IPS-18c (cell line): ENCODE data around the gene EIF2B5.
"Not testable (repeated sequence)": the region's sequence is repeated elsewhere in the genome, so short reads cannot be mapped to it uniquely, and the experiment has no call there.

Source experiments
- H3K4me3 ChIP-seq: 2 replicates; pipeline ENCODE4 v1.7.0; 2013; ENCODE audit warnings: low read depth, mild to moderate bottlenecking, low read length, moderate library complexity; ENCODE audit not compliant: insufficient read depth
- H3K9me3 ChIP-seq: one replicate; pipeline ENCODE4 v1.6.1; 2013; ENCODE audit warnings: mild to moderate bottlenecking, low read length, moderate library complexity; ENCODE audit not compliant: control insufficient read depth, insufficient read depth

The EIF2B5 gene

GRCh38 chr3:184135149-184135910, at the start of gene EIF2B5:
Gene EIF2B5 (plus strand): TSS chr3:184135358. CDS start chr3:184135386, 28 bp downstream.
- Histone ChIP-seq H3K9me3 (peaks cover 2% of the 10 kb centered on the region), H3K4me3 (peak within 1 kb of the TSS; percentile 81)

GRCh38 chr3:184085389-184085852, 49.7 kb upstream of the EIF2B5 start:
- Histone ChIP-seq H3K9me3 (no peaks in the 10 kb centered on the region), H3K4me3 (no peak overlapping the region)

GRCh38 chr3:184092199-184092598, 43.0 kb upstream of the EIF2B5 start:
- H3K9me3 ChIP-seq: no peaks in the 10 kb centered on the region
- H3K4me3 ChIP-seq: no peak overlapping the region

- Histone ChIP-seq H3K4me3 (no peak within 1 kb of the TSS), H3K9me3 (no peaks in the 10 kb centered on the region)
These were observed 38.3 kb upstream of the EIF2B5 start, which contains the start of gene HTR3E for GRCh38 chr3:184096811-184097383. Gene HTR3E (plus strand): TSS chr3:184097064. CDS start chr3:184097530, 466 bp downstream.

GRCh38 chr3:184097556-184097955, 37.6 kb upstream of the EIF2B5 start:
- Histone ChIP-seq H3K4me3 (no peak overlapping the region), H3K9me3 (no peaks in the 10 kb centered on the region)

GRCh38 chr3:184099806-184100686, 35.1 kb upstream of the EIF2B5 start:
- H3K4me3 ChIP-seq: no peak overlapping the region
- no peaks in the 10 kb centered on the region for H3K9me3 ChIP-seq

- no peak overlapping the region for H3K4me3 ChIP-seq
- H3K9me3 ChIP-seq: no peaks in the 10 kb centered on the region
These were observed 24.8 kb upstream of the EIF2B5 start for GRCh38 chr3:184110316-184110725.

- Histone ChIP-seq H3K9me3 (no peaks in the 10 kb centered on the region), H3K4me3 (no peak overlapping the region)
These were observed 19.1 kb upstream of the EIF2B5 start for GRCh38 chr3:184116017-184116416.

- Histone ChIP-seq H3K9me3 (no peaks in the 10 kb centered on the region), H3K4me3 (no peak overlapping the region)
These were observed 17.5 kb upstream of the EIF2B5 start for GRCh38 chr3:184117636-184118035.

GRCh38 chr3:184121031-184121430, 14.1 kb upstream of the EIF2B5 start:
- H3K4me3 ChIP-seq: not testable (repeated sequence)

GRCh38 chr3:184126006-184126405, 9.2 kb upstream of the EIF2B5 start:
- no peak overlapping the region for H3K4me3 ChIP-seq
- no peaks in the 10 kb centered on the region for H3K9me3 ChIP-seq

More at GRCh38 chr3:184121031-184121430, 14.1 kb upstream of the EIF2B5 start:
- not testable (repeated sequence) for H3K9me3 ChIP-seq

GRCh38 chr3:184129012-184129411, 6.1 kb upstream of the EIF2B5 start:
- H3K4me3 ChIP-seq: no peak overlapping the region

GRCh38 chr3:184132945-184133344, 2.2 kb upstream of the EIF2B5 start:
- H3K4me3 ChIP-seq: no peak overlapping the region

More at GRCh38 chr3:184129012-184129411, 6.1 kb upstream of the EIF2B5 start:
- H3K9me3 ChIP-seq: no peaks in the 10 kb centered on the region

GRCh38 chr3:184133840-184134745, 1.1 kb upstream of the EIF2B5 start:
- H3K4me3 ChIP-seq: peak overlapping the region; percentile 81
- H3K9me3 ChIP-seq: peaks cover 2% of the 10 kb centered on the region

More at GRCh38 chr3:184132945-184133344, 2.2 kb upstream of the EIF2B5 start:
- peaks cover 2% of the 10 kb centered on the region for H3K9me3 ChIP-seq

GRCh38 chr3:184134746-184135148, 411 bp upstream of the EIF2B5 start:
- peak overlapping the region; percentile 81 for H3K4me3 ChIP-seq
- H3K9me3 ChIP-seq: peaks cover 2% of the 10 kb centered on the region

GRCh38 chr3:184135911-184136260, 728 bp downstream of the EIF2B5 start:
- peak overlapping the region; percentile 81 for H3K4me3 ChIP-seq
- peaks cover 2% of the 10 kb centered on the region for H3K9me3 ChIP-seq
